ENCODE results near the gene SCN1B. TPM values are rescaled to one million over a fixed set of nuclear protein-coding genes. Genes with fewer than 3 reads are reported as not detected.

Gene SCN1B
- total and polyA plus RNA-seq, 2 of the 13 experiments (the other 11 are each of a cell fraction or from before 2014, with no cell fraction given): 2.7 to 20.1 TPM

DNA sequence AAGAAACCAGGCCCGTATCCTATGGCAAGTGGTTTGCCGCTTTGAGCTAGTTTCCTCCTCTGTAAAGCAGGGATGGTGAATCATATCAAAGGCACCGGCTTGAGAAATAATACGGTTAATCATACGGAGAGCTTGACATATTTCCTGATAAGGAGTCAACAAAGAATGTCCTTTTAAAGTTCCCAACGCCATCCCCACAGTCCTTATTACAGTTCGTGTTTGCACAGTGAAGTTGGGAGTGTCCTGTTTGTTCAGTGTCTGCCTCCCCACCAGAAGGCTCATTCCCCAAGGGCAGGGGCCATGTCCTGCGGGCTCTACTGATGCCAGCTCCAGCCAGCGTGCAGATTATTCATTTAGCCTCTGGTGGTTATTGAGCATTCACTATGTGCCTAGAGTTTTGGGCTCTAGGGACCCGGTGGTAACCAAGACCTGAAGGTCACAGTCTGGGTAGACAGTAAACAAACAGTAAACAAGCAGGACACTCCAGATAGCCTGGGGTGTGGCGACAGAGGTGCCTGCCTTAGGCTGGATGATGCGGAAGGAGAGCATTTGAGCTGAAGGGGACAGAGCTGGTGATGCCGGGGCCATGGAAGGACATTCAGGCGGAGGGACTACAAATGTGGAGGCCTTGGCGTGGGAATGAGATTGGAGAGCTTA lies 23.8 kb upstream of the SCN1B start (continued):
- TF ChIP-seq GZF1 (CRISPR knock-in tag; IDR thresholded peaks at IDR 0.05) (no peak; the same call in 1 of the 2 replicates), JARID2 (CRISPR knock-in tag; IDR thresholded peaks at IDR 0.05; ENCODE audit: insufficient replicate concordance) (no peak), ZNF382 (CRISPR knock-in tag; IDR thresholded peaks at IDR 0.05; ENCODE audit: borderline replicate concordance) (no peak), HOMEZ (CRISPR knock-in tag; IDR thresholded peaks at IDR 0.05; ENCODE audit: low read depth) (0 out of 2 replicates have a peak, but pooled peaks have one; percentile 34), HIVEP1 (CRISPR knock-in tag; IDR thresholded peaks at IDR 0.05) (peak; percentile 60; the same call in 1 of the 2 replicates), FOSL2 (CRISPR knock-in tag; IDR thresholded peaks at IDR 0.05) (peak; percentile 88), ELF3 (CRISPR knock-in tag; IDR thresholded peaks at IDR 0.05) (peak; percentile 97), ZFP41 (CRISPR knock-in tag; IDR thresholded peaks at IDR 0.05; ENCODE audit: borderline replicate concordance) (no peak), CEBPG (CRISPR knock-in tag; IDR thresholded peaks at IDR 0.05) (peak; percentile 75), ZNF124 (CRISPR knock-in tag; IDR thresholded peaks at IDR 0.05) (0 out of 2 replicates have a peak, but pooled peaks have one; percentile 78), ZFP90 (CRISPR knock-in tag; IDR thresholded peaks at IDR 0.05; ENCODE audit: borderline replicate concordance) (0 out of 2 replicates have a peak, but pooled peaks have one; percentile 54), ZNF235 (CRISPR knock-in tag; IDR thresholded peaks at IDR 0.05; ENCODE audit: borderline replicate concordance) (no peak), ZNF790 (CRISPR knock-in tag; IDR thresholded peaks at IDR 0.05; ENCODE audit: borderline replicate concordance) (no peak), ZBTB8A (CRISPR knock-in tag; IDR thresholded peaks at IDR 0.05; ENCODE audit: borderline replicate concordance, low read depth) (no peak), ZNF318 (CRISPR knock-in tag; IDR thresholded peaks at IDR 0.05) (0 out of 2 replicates have a peak, but pooled peaks have one; percentile 50), REL (CRISPR knock-in tag; conservative IDR thresholded peaks at IDR 0.05) (no peak), ERF (CRISPR knock-in tag; IDR thresholded peaks at IDR 0.05) (peak; percentile 42; the same call in 1 of the 2 replicates), ZC3H13 (CRISPR knock-in tag; IDR thresholded peaks at IDR 0.05) (no peak), GPN1 (CRISPR knock-in tag; IDR thresholded peaks at IDR 0.05; ENCODE audit: borderline replicate concordance) (no peak), ZNF431 (CRISPR knock-in tag; IDR thresholded peaks at IDR 0.05; ENCODE audit: borderline replicate concordance, low read depth) (no peak), ZNF678 (CRISPR knock-in tag; IDR thresholded peaks at IDR 0.05) (no peak)
